ENCODE results near the gene PAPOLA. TPM values are rescaled to one million over a fixed set of nuclear protein-coding genes. Genes with fewer than 3 reads are reported as not detected.
A peak's percentile ranks its signal among the peaks of the same experiment; 100 is the strongest.

The PAPOLA gene
- total and polyA plus RNA-seq, 4 donors = 62.2 to 285 (median 96.2) TPM

DNA sequence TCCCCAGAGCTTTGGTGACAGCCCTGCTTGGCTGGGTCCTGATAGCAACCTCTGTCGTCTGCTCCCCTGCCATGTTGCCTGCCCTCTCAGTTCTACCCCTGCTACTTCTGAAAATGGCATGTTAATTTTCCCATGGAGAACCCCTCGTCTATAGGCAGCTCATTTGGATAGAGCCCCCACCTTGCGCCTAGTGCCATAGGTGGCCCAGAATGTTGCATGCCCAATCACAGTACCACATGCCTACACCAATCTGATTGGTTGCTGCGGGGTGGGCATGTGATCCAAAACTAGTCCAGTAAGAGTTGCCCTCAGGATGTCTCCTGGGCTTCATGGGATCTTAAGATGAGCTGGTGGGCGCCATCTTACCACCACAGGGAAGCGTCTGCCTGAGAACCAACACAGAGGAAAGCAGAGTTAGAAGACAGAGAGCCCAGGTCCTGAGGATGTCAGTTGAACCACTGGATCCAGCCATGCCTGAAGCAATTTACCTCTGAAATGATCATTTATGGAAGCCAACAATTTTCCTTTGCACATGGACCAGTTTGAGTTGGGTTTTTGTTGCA lies 85.7 kb downstream of the PAPOLA start:
- WGBS, 2 donors = 96 to 97% methylated on average over 6 of the region's 6 CpGs
- no peaks in the 10 kb centered on the region for H3K36me3 ChIP-seq (ENCODE audit: control insufficient read depth in 4 of 4, insufficient read depth in 4 of 4, low read length in 4 of 4)
- no peak overlapping the region for H3K4me3 ChIP-seq
- peaks cover 0 to 59% (median 9%) of the 10 kb centered on the region in 5 donors for H3K4me1 ChIP-seq (ENCODE audit: control insufficient read depth in 5 of 5, insufficient read depth in 5 of 5, low read length in 5 of 5)
- ATAC-seq (ENCODE audit: insufficient read depth, low FRiP score) = no peak
- no peaks in the 10 kb centered on the region for H3K9me3 ChIP-seq (ENCODE audit: control insufficient read depth in 4 of 4, insufficient read depth in 3 of 4, low read length in 3 of 4)
- no peak for TF ChIP-seq CTCF (IDR thresholded peaks at IDR 0.05; ENCODE audit: control extremely low read depth, extremely low read depth)
- no peak for DNase-seq
- peaks cover 2 to 3% (median 2%) of the 10 kb centered on the region in 3 donors for H3K27me3 ChIP-seq (ENCODE audit: control insufficient read depth in 3 of 3, insufficient read depth in 3 of 3, low read length in 2 of 3)
- no peak overlapping the region for H3K9ac ChIP-seq (ENCODE audit: insufficient read depth in 1 of 2, low read length in 2 of 2)
- H3K27ac ChIP-seq (ENCODE audit: low read depth in 1 of 2, low read length in 1 of 2) = no peak overlapping the region

- H3K9ac ChIP-seq (ENCODE audit: insufficient read depth in 1 of 2, low read length in 2 of 2) = no peak overlapping the region
- no peaks in the 10 kb centered on the region for H3K36me3 ChIP-seq (ENCODE audit: control insufficient read depth in 4 of 4, insufficient read depth in 4 of 4, low read length in 4 of 4)
- no peaks in the 10 kb centered on the region for H3K9me3 ChIP-seq (ENCODE audit: control insufficient read depth in 4 of 4, insufficient read depth in 3 of 4, low read length in 3 of 4)
- no peak overlapping the region for H3K4me3 ChIP-seq
- no peak for TF ChIP-seq CTCF (IDR thresholded peaks at IDR 0.05; ENCODE audit: control extremely low read depth, extremely low read depth)
- peaks cover 0 to 57% (median 11%) of the 10 kb centered on the region in 5 donors for H3K4me1 ChIP-seq (ENCODE audit: control insufficient read depth in 5 of 5, insufficient read depth in 5 of 5, low read length in 5 of 5)
- peaks cover 2 to 4% (median 3%) of the 10 kb centered on the region in 3 donors for H3K27me3 ChIP-seq (ENCODE audit: control insufficient read depth in 3 of 3, insufficient read depth in 3 of 3, low read length in 2 of 3)
- 51 to 57% methylated on average over 22 of the region's 22 CpGs for WGBS, 2 donors
- no peak overlapping the region for H3K27ac ChIP-seq (ENCODE audit: low read depth in 1 of 2, low read length in 1 of 2)
- no peak for ATAC-seq (ENCODE audit: insufficient read depth, low FRiP score)
- peak in 2 of 3 donors; percentile 18 to 44 for DNase-seq
Observed at GRCh38 chr14:96588410-96589257, 86.5 kb downstream of the PAPOLA start.

GRCh38 chr14:96589577-96589976 lies 87.4 kb downstream of the PAPOLA start:
- H3K9ac ChIP-seq (ENCODE audit: insufficient read depth in 1 of 2, low read length in 2 of 2) = no peak overlapping the region
- TF ChIP-seq CTCF (IDR thresholded peaks at IDR 0.05; ENCODE audit: control extremely low read depth, extremely low read depth) = no peak
- no peaks in the 10 kb centered on the region for H3K36me3 ChIP-seq (ENCODE audit: control insufficient read depth in 4 of 4, insufficient read depth in 4 of 4, low read length in 4 of 4)
- H3K9me3 ChIP-seq (ENCODE audit: control insufficient read depth in 4 of 4, insufficient read depth in 3 of 4, low read length in 3 of 4) = no peaks in the 10 kb centered on the region
- peaks cover 2 to 4% (median 3%) of the 10 kb centered on the region in 3 donors for H3K27me3 ChIP-seq (ENCODE audit: control insufficient read depth in 3 of 3, insufficient read depth in 3 of 3, low read length in 2 of 3)
- no peak overlapping the region for H3K27ac ChIP-seq (ENCODE audit: low read depth in 1 of 2, low read length in 1 of 2)
- no peak overlapping the region for H3K4me3 ChIP-seq
- 80 to 88% methylated on average over 3 of the region's 3 CpGs for WGBS, 2 donors
- DNase-seq (no peak), ATAC-seq (ENCODE audit: insufficient read depth, low FRiP score) (no peak)
- peaks cover 0 to 54% (median 11%) of the 10 kb centered on the region in 5 donors for H3K4me1 ChIP-seq (ENCODE audit: control insufficient read depth in 5 of 5, insufficient read depth in 5 of 5, low read length in 5 of 5)
